ENCODE measurements around the gene GUCA1C.

DNA sequence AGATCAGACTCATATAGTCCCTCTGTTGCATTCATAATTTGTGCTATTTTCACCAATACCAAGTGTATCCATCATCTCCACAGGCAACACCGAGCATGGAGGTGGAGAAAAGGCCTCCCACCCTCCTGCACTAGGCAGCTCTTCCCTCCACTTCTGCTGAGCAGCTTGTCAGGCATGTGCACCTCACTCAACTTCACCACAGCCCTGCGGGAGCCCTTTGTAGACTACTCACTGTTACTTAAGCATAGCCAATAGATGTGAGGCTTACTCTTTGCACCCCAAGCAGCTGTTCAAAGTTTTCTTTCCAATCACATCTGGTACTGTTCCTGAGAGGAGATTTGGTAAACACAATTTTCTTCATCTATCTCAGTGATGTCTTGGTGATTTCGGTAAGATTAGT lies 16.9 kb upstream of the GUCA1C start:
- TF ChIP-seq CTCF (IDR thresholded peaks at IDR 0.05) (no peak), POLR2A (IDR thresholded peaks at IDR 0.05) (no peak)
